Stimulated activated CD8-positive, alpha-beta memory T cell treated with anti-CD3 and anti-CD28 coated beads, Interleukin-4, amount 100 ng/mL, for 48 hours (primary cell): Measurements from ENCODE around the gene MAP3K14.

Source experiments
- DNase-seq: peaks from one replicate; pipeline ENCODE4 v3.0.0-alpha.2; 2020

Gene MAP3K14

DNA sequence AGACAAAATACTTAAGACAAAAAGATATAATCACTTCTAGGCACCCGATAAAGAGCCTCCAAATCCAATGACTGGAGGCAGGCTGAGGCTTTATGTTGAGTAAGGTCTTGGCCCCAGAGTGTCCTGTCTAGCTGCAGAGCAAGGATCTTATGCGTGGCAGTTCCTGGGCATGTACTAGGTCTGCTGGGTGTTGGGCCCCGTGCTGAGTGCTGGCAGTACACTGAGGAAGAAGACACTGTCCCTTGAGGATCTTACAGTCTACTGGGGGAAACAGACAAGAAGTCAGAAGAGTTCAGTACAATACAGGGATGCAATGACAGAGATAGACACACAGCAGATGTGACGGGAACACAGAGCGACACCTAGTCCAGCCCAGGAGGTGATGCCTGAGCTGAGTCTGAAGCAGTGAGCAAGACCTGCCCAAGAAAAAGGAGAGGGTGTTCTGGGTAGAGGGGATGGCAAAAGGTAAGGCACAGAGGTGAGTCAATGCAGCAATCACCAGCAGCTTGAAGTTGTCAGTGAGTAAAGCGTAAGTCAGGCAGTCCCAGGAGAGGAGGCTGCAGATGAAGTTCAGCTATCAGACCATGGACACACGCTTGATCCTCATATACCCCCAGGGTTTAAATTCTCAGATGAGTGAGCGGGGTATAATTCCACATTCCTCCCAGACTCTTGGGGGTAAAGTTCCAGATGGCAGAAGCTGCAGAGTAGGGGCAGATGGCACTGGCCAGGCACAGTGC, 18.1 kb downstream of the MAP3K14 start:
- no peak for DNase-seq

DNA sequence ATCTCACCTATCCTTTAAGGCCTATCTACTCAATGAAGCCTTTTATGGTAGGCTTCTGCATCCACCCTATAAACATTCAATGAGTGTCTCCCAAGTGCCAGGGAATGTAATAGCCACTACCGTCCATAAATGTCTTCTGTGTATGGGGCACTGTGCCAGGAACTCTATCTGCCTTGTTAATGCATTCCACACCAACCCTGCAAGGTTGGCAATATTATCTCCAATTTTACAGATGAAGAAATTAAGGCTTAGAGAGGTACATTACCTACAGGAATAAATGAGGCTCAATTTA, 20.0 kb downstream of the MAP3K14 start:
- DNase-seq, result no peak

GRCh38 chr17:45296003-45296832, 20.6 kb downstream of the MAP3K14 start:
- DNase-seq, result no peak

GRCh38 chr17:45294506-45294905, 22.3 kb downstream of the MAP3K14 start:
- DNase-seq, result no peak

- peak; percentile 49 for DNase-seq
These were observed 23.2 kb downstream of the MAP3K14 start for GRCh38 chr17:45293413-45294211.

GRCh38 chr17:45292696-45293412, 24.0 kb downstream of the MAP3K14 start:
- no peak for DNase-seq

DNA sequence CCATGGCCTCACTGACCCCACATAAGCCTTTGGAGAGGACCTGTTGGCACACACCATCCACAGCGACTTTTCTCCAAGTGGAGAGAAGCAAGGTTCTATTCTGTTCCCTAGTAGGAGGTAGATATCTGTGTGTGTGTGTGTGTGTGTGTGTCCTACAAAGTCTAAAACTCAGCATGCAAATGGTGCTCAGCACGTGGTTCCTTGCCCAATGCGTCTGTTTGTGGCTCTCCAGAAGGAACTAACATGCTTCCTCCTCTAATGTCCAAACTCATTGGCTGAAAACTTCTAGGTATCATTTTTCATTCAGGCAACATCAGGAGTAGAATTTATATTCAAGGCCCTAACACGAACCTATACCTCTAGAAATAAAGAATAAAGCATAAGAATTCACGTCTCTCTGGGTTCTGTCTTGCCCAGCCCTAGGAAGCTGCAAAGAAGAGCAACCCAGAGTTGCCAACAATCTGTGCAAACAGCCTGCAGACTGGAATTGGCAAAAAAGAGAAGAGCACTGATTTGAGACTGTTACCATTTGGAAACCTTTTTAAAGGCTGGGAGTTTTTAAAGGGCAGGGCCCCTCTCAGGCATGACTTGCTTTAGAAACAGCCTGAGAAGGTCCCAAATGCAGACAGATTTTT, 25.5 kb downstream of the MAP3K14 start:
- no peak for DNase-seq

DNA sequence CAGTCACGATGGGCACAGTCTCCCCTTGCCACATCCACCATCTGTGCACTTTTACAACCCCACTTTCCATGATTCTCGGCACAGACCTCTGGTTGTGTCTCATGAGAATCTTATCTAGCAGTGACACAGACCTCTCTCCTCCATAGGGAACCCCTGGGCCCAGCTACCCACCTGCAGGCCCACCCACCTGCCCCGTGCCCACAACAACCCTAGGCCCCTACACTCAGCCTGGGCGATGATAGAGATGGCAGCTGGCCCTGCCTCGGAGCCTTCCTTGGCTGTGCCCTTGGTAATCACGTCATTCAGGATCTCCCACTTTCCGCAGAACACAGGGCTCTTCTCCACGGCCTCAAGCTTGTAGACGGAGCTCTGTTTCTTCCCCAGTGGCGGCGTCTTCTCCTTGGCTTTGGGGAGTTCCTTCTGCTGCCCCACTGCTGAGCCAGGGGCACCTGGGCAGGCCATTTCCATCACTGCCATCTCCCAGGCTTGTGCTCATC, 26.5 kb downstream of the MAP3K14 start:
- DNase-seq, result no peak

GRCh38 chr17:45289301-45290268, 27.2 kb downstream of the MAP3K14 start:
- no peak for DNase-seq

DNA sequence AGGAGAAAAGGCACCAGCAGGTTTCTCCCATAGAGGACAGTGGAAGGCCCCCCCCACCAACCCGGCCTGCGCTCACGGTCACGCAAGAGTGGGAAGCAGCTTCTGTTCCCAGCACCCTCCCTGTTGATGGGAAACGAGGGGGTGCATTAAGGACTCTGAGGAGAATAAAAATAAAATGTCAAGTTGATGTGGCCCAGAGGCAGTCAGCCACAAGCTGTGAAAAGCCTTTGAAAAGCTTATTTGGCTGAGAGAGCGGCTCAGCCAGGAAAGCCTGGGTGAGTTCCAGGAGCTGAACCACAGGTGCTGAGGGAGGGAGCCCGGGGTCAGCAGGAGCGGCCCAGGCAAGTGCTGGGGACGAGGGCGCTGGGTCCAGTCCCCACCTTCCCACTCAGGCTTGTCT, 28.0 kb downstream of the MAP3K14 start:
- no peak for DNase-seq

DNA sequence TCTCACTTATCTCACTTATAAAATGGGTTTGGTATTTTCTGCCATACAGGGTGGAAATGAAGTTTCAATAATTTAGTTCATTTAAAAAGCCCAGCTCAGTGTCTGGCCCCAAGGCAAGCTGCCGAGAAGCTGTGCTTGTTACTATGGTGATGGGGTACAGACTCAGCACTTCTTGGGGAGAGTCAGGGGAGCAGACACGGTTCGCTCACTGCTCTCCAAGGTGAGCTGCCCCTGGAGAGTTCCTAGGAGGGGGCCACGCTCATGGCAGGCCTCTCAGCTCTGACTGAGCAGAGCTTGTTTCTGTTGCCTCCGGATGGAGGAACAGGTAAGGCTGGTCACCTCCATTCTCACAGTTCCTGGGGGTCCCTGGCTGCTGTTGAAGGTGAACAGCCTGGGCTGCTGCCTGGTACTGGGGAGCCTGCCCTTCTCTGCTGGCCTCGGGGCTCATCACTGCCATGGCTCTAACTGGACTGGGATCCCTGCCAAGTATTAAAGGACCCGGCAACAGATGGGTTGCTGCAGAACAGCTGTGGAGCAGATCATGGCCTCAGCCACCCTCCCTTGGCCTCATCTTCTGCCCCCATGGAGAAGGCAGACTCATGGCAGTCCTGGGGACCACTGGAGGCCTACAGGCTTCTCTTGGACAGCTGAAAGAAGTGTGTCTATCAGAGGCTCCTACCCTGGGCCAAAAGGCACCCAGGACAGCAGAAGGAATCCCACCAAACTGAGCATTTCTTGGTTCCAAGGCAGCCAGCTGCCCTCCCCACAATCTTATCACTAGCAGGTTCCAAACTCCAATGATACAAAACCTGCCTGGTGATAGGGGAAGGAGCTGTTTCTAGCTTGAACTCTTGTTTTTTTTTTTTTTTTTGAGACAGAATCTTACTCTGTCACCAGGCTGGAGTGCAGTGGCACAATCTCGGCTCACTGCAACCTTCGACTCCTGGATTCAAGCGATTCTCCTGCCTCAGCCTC, 29.0 kb downstream of the MAP3K14 start:
- no peak for DNase-seq

DNA sequence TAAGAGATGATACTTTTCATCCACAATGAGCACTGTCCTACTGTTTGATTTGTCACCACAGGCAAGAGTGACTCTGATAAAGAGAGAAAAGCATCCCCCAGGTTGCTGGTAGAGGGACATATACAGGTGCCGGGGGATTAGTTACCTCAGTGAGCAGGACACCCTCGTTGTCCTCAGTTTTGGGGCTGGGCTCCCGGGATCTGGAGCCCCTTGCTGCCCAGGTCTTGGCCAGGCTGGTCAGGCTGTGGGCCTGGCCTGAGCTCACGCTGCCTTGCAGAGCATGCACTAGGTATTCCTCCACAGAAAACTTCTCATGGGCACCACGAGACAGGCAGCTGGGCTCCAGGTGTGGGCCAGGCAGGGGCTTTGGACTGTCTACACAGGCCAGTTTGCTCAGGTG, 30.5 kb downstream of the MAP3K14 start:
- DNase-seq, result no peak

- DNase-seq, result peak; percentile 63
These were observed 32.4 kb downstream of the MAP3K14 start for GRCh38 chr17:45284176-45285140.

DNA sequence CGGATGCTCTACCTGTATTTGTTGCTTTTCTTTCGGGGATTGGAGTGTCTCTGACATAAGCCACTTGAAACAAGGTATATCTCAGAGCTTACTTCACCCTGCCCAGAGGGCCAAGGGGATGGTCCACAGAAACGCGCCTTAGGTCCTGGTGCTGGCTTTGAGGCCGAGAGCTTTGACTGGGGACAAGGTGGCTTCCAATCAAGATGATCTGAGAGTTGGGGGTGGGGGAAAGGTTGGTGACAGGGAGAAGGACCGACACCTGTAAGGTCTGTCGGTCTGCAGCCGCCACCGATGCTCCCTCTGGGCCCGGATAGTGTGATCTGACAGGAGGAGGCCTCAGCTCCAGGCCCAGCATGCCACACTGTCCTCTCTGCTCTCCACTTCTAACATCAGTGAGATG, 33.1 kb downstream of the MAP3K14 start:
- DNase-seq, result no peak

GRCh38 chr17:45282683-45283644, 33.9 kb downstream of the MAP3K14 start:
- DNase-seq, result no peak

- DNase-seq, result no peak
These were observed 36.9 kb downstream of the MAP3K14 start for GRCh38 chr17:45279898-45280297.

DNA sequence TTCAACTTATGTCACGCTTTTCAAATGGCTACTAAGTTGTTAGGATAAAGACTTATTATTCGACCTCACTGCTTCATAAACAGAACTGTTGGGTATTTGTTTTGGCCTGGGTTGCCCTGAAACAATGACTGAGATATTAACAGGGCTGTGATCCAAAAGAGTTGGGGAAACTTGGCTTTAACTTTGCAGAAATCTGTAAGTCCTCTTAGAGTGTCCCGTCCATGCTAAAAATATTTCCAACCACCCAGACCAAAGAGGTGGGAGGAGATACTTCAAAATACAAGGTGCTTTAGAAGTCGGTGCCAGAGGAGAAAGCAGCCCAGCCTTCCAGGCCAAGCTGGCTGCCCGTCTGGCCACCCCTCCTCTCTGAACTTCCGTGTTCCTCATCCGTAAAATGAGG, 38.8 kb downstream of the MAP3K14 start:
- no peak for DNase-seq
